Inflammatory macrophage treated with lipopolysaccharide for 1 hour (primary cell): ENCODE results near the gene NCS1.

Experiments used
- DNase-seq, 2 donors: peaks; one replicate each; pipeline ENCODE4 v3.0.0-alpha.2; 2020 to 2022

NCS1 gene

GRCh38 chr9:130172161-130172857, at the start of gene NCS1:
Gene NCS1 (plus strand): TSS chr9:130172404. CDS start chr9:130172664, 260 bp downstream.
- DNase-seq, result peak; percentile 31 to 39

DNA sequence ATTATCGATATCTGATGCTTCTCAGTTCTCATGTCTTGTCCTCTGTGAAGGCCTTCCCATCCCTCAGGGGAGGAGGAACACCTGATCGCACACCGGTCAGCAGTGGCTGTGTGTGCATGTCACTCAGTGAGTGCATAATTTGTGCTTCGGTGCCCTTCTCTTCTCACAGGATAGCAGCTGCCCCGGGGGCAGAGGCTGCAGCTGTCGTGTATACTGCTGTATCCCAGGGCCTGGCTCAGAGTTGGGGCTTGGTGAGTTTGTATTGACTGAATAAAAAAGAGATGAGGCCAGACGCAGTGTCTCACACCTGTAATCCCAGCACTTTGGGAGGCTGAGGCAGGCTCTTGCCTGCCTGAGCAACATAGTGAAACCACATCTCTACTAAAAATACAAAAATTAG, 49.7 kb upstream of the NCS1 start:
- DNase-seq, result no peak

DNA sequence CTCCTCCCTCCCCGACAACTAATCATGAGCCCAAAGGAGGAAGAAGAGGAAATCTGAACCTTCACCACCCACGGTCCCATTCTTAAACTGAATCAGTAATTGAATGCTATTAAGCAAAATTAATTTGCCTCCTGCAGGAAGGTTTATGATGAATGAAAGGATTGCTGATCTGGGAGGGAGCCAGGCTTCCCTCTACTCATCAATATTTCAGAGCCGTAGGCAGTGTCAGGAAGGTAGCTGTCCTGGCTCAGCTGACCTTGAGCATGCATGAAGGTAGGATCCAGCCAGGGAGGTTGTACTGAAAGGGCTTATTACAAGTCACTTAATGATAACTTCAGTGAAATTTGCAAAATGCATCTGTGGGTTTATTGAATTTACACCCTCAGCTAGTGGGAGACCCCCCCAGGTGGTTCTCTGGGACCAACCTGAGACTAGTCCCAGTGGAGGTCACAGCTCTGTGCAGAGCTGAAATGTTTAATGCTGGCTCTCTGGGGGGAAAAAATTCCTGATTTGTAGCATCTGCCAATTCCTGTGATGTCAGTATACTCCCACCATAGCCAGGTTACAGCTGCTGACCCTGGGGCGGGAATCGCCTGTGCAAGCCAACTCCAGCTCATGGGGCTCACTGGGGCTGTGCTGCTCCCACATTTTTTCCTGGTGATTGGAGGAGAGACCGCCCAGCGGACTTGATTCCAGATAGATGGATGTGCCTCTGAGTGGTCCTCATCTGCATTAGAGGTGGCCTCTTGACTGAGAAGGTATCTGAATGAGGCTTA, 47.9 kb upstream of the NCS1 start:
- no peak for DNase-seq

GRCh38 chr9:130126721-130127433, 45.3 kb upstream of the NCS1 start:
- no peak for DNase-seq

DNA sequence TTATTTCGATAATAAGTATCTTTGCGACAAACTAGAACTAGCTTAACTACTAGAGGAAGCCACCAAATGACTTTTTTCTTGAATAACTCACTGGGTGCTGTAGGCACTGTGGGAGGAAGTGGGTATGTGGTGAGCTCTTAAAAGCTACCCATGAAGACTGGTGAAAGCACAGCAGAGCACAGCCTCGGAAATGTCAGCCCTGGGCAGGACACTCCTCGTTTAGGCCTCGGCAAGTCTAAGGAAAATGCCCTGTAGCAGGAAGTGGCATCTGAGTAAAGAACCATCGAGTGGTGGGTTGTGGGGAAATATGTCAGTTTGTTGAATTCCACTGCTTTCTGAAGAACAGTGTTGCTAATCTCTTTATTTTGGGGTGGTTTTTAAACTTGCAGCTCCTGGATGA, 44.0 kb upstream of the NCS1 start:
- peak; percentile 48 to 56 for DNase-seq

DNA sequence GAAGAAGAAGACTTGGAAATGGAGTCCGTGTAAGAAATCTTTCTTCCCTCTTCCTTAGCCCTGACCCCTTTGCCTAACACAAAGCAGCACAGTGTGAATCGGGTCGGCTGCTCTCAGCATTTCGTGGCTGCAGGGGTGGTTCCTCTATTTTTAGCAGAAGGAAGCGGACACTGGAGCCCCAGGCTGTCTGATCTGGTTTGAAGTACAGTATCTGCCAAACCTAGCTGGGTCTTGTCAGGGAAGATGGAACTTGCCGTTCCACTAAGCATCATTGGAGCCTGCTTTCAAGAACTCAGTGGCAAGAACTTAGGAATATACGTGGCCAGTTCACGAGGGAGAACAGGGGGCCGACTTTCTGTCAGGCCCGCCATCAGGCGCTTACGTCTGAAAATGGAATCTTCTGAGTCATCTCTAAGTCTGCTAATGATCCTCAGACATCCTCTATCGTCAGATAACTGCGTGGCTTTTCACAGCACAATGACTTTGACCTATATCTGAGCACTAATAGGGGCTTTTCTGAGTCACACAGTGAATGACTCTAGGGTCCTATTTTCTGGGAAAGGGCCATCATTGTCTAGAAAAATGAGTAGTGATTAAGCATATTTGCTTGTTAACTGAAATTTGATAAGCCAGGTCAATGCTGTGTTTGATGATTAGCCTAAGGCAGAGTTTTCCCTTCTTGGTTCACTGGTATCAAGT, 43.3 kb upstream of the NCS1 start:
- DNase-seq, result peak; percentile 82

DNA sequence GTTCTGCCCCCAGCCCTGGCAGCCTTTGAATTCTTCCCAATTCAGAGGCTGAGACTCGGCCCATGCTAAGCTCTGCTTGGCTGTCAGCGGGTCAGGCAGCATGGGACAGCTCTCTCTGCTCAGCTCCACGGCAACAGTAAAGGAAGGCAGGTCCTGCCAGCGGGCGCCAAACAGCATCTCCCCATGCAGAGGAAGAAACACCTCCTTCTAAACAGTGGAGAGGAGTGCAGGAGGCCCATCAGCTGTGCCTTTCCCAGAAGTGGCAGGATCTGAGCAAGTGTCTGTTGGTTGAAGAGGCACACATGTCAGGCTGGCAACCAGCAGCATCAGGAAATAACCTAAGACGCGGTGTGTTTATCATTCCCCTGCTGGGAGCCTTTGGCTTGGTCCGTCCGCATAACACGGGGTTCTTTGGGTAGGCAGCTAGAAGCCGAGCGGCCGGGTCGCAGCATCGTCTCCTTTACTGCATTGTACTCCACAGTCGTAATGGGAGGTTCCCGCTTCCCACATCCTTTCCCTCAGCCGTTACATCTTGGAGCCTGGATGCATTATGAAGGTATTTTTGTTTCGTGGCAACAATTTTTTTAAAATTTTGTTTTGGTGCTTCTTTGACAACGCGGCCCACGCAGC, 42.7 kb upstream of the NCS1 start:
- no peak for DNase-seq

- peak; percentile 56 to 79 for DNase-seq
Observed at GRCh38 chr9:130132746-130133145, 39.5 kb upstream of the NCS1 start.

DNA sequence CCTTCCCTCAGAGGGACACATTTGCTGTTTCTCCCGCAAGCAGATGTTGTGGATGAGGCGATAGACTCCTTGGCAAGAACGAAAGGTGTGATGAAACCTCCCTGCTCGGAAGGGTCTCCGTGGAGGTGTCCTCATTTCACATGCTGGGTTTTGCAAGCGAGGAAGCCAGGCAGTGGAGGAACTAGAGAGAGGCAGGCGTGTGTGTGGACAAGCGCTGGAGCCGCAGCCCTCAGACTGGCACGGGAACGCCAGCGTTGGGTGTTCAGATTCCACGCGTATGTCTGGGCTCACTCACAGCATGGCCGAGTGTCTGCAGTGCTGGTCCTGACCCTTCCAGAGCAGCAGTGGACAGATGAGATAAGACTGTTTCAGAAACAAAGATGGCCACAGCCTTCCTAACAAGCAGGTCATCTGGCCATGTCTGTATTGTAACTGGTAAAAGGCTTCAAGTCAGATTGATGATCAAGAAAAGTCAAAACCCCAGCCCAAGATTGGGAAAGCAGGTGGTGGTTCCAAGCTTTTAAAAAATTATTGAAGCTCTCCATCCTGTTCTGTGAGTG, 35.0 kb upstream of the NCS1 start:
- DNase-seq, result peak in 1 of 2 donors; percentile 25

DNA sequence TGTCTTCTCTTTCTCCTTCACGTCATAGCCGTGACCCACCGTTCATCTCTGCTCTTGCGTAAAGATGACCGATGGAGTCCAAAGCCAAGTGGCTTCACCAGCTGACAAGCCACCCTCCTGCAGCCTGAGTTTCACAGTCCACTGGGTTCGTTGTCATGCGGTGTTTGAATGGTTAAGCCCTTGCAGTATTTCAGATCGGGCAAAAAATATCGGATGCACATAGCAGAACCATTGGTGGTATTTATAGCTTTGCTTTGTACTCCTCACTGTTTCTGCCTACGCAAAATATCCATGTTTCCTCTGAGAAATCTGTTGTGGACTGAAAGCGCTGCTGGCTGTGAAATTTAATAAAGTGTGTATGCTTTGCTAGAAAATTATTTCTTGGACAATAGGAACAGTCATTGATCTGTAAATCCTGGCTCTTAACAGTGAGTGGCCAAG, 34.5 kb upstream of the NCS1 start:
- DNase-seq, result peak in 1 of 2 donors; percentile 27

GRCh38 chr9:130138171-130138653, 34.0 kb upstream of the NCS1 start:
- DNase-seq, result peak; percentile 92 to 97

- peak in 1 of 2 donors; percentile 12 for DNase-seq
Observed at GRCh38 chr9:130138791-130139190, 33.4 kb upstream of the NCS1 start.

DNA sequence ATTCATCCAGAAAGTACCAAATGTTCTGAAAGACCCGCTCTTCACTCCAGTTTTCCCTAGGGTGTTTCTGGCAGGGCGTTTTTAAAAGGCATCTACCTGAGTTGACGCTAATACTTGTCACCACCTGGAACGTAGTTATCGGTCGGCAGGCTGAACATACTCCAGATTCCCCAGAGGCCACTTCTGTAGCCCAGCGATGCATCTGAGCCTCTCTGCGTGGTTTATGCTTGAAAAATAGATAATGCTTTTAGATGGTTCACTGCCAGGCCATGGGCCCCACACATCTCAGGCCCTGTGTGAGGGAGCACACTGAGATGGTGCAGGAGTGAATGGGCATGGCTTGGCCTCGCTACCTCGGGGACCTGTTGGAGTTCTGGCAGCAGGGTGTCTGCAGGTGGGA, 33.0 kb upstream of the NCS1 start:
- DNase-seq, result no peak

DNA sequence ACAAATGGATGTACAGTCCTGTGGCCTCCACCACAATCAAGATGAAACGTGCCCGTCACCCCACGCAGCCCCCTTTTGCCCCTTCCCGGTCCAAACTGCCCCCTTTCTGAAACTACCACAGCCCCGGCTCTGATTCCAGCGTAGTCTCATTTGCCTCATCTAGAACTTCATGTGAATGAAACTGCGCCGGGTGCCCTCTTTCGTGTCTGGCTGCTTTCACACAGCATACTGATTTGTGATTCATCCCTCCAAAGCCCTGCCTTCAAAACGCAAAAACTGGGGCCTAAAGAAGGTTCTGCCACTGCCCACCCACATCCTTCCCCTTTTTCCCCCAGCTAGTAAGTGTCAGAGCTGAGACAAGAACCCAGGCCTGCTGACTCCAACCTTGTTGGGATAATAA, 31.5 kb upstream of the NCS1 start:
- DNase-seq, result peak; percentile 84 to 85

GRCh38 chr9:130142056-130142455, 30.1 kb upstream of the NCS1 start:
- DNase-seq, result no peak

GRCh38 chr9:130142641-130143040, 29.6 kb upstream of the NCS1 start:
- no peak for DNase-seq

GRCh38 chr9:130143279-130143893, 28.8 kb upstream of the NCS1 start:
- no peak for DNase-seq

GRCh38 chr9:130143958-130144366, 28.2 kb upstream of the NCS1 start:
- DNase-seq, result peak in 1 of 2 donors; percentile 16

DNA sequence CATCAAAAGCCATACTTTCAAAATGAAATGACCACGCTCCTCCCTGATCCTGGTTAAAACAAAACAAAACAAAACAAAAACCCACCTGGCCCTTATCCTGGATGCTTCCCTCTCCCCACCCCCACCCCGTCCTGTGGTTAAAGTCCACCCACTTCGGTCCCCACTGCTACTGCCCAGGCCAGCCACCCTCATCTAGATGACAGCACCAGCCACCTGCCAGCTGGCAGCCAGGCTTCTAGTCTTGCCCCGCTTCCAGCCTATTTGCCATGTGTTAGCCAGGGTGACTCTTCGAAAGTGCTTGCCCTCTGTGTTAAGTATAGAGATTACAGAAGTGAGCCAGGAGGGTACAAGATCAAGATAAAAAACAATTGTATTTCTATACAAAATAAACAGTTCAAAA, 27.5 kb upstream of the NCS1 start:
- no peak for DNase-seq

DNA sequence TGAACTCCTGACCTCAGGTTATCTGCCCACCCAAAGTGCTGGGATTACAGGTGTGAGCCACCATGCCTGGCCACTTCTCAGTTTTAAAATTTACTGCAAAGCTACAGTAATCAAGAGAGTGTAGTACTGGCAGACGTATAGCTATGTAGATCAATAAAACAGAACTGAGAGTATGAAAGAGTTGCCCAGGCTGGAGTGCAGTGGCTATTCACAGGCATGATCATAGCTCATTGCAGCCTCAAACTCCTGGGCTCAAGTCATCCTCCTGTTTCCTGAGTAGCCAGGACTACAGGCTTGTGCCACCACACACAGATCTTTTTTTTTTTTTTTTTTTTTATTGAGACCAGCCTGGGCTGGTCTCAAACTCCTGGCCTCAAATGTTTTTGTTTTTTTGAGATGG, 26.5 kb upstream of the NCS1 start:
- DNase-seq, result no peak

DNA sequence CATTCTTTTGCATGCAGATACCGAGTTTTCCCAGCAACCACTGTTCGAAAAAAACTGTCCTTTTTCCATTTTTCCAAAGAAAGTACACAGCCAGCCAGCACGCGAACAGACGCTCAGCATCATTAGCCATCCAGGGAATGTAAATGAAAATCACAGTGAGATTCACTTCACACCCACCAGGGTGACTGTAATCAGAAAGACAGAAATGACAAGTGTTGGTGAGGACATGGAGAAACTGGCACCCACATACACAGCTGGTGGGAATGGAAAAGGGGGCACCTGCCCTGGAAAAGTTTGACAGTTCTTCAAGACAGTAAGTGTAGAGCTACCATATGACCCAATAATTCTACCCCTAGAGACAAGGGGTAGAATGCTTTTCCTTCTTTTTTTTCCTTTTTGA, 25.0 kb upstream of the NCS1 start:
- DNase-seq, result no peak

DNA sequence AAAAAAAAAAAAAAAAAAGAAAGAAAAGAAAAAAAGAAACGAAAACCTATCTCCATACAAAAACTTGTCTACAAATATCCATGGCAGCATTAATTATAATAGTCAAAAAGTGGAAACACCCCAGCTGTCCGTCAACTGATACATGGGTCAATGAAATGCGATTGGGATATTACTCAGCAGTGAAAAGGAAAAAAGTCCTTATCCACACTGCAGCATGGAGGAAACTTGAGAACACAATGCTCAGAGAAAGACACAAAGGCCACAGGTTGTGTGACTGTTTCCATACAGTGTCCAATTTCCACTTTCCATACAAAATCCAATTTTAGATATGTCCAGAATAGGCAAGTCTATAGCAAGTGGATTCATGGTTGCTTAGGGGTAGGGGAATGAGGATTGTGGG, 24.3 kb upstream of the NCS1 start:
- no peak for DNase-seq
